Skeletal muscle cell (primary cell): ENCODE measurements around the gene MYRF.
A peak's percentile ranks its signal among the peaks of the same experiment; 100 is the strongest.

Experiments used
- DNase-seq: peaks from one replicate; pipeline ENCODE4 v3.0.0-alpha.2; 2010; ENCODE audit warnings: low read depth
- H3K4me3 ChIP-seq: 2 replicates; pipeline ENCODE4 v1.5.1; 2011; ENCODE audit warnings: low read depth, mild to moderate bottlenecking, control low read depth, low read length, moderate library complexity

Gene MYRF

GRCh38 chr11:61752117-61752924 is at the start of gene MYRF:
Gene MYRF, plus strand, starts transcription at chr11:61752636. Its CDS starts 109 bp downstream, at chr11:61752745.
- no peak for DNase-seq
- H3K4me3 ChIP-seq, result peak within 1 kb of the TSS; percentile 58

- H3K4me3 ChIP-seq, result no peak overlapping the region
- DNase-seq, result no peak
These were observed 49.6 kb upstream of the MYRF start for GRCh38 chr11:61702701-61703312.

- no peak overlapping the region for H3K4me3 ChIP-seq
- DNase-seq, result no peak
These were observed 47.6 kb upstream of the MYRF start for GRCh38 chr11:61704838-61705237.

- no peak for DNase-seq
- H3K4me3 ChIP-seq, result no peak overlapping the region
These were observed 45.7 kb upstream of the MYRF start for GRCh38 chr11:61706452-61707400.

- DNase-seq, result no peak
- H3K4me3 ChIP-seq, result no peak overlapping the region
These were observed 44.9 kb upstream of the MYRF start for GRCh38 chr11:61707574-61707973.

- DNase-seq, result no peak
- H3K4me3 ChIP-seq, result no peak overlapping the region
These were observed 43.3 kb upstream of the MYRF start for GRCh38 chr11:61709110-61709509.

- no peak for DNase-seq
- H3K4me3 ChIP-seq, result no peak overlapping the region
These were observed 42.9 kb upstream of the MYRF start for GRCh38 chr11:61709572-61709971.

- DNase-seq, result no peak
- H3K4me3 ChIP-seq, result no peak overlapping the region
These were observed 42.4 kb upstream of the MYRF start for GRCh38 chr11:61710019-61710418.

GRCh38 chr11:61711037-61711436 is 41.4 kb upstream of the MYRF start:
- no peak overlapping the region for H3K4me3 ChIP-seq
- no peak for DNase-seq

GRCh38 chr11:61711498-61711897 is 40.9 kb upstream of the MYRF start:
- no peak overlapping the region for H3K4me3 ChIP-seq
- no peak for DNase-seq

GRCh38 chr11:61712314-61712713 is 40.1 kb upstream of the MYRF start:
- no peak for DNase-seq
- H3K4me3 ChIP-seq, result no peak overlapping the region

- no peak overlapping the region for H3K4me3 ChIP-seq
- no peak for DNase-seq
These were observed 39.6 kb upstream of the MYRF start for GRCh38 chr11:61712846-61713245.

GRCh38 chr11:61713464-61713863 is 39.0 kb upstream of the MYRF start:
- no peak overlapping the region for H3K4me3 ChIP-seq
- DNase-seq, result no peak

GRCh38 chr11:61713906-61714305 is 38.5 kb upstream of the MYRF start:
- no peak for DNase-seq

GRCh38 chr11:61714316-61714715 is 38.1 kb upstream of the MYRF start:
- no peak overlapping the region for H3K4me3 ChIP-seq
- DNase-seq, result no peak

More at GRCh38 chr11:61713906-61714305, 38.5 kb upstream of the MYRF start:
- no peak overlapping the region for H3K4me3 ChIP-seq

- DNase-seq, result no peak
- no peak overlapping the region for H3K4me3 ChIP-seq
These were observed 37.5 kb upstream of the MYRF start for GRCh38 chr11:61714916-61715315.

GRCh38 chr11:61715867-61716266 is 36.6 kb upstream of the MYRF start:
- no peak for DNase-seq
- no peak overlapping the region for H3K4me3 ChIP-seq

- DNase-seq, result no peak
- H3K4me3 ChIP-seq, result no peak overlapping the region
These were observed 35.8 kb upstream of the MYRF start for GRCh38 chr11:61716478-61717285.
